Activated CD8-positive, alpha-beta T cell treated with anti-CD3 and anti-CD28 coated beads, Interleukin-2, amount 10 ng/mL, durations not matched to agents 7 days and 5 days (primary cell): Measurements from ENCODE around the gene PPWD1. TPM values are rescaled to one million over a fixed set of nuclear protein-coding genes. Genes with fewer than 3 reads are reported as not detected.
A peak's percentile ranks its signal among the peaks of the same experiment; 100 is the strongest.

Source experiments
- ATAC-seq: fragments of 150-1000 bp; cut with Tn5 transposase; one replicate; pipeline ENCODE4 v1.10.0; 2021; ENCODE audit warnings: moderate library complexity
- CTCF ChIA-PET: fragments of 350-600 bp; sonication (Branson Sonifier 250); formaldehyde crosslinking; loops from one replicate; lab custom pipeline; 2021; ENCODE audit warnings: antibody characterized with exemption; lab: Charles Lee
- POLR2A ChIA-PET: fragments of 350-600 bp; sonication (Branson Sonifier 250); formaldehyde crosslinking; loops from one replicate; lab custom pipeline; 2021; ENCODE audit warnings: antibody characterized with exemption; lab: Charles Lee
- DNase-seq: peaks from one replicate; pipeline ENCODE4 v3.0.0-alpha.2; 2020
- H3K27ac Mint-ChIP-seq: one replicate; pipeline ENCODE4 v1.8.0; 2021; ENCODE audit warnings: mild to moderate bottlenecking, mixed read lengths
- H3K27me3 Mint-ChIP-seq: one replicate; pipeline ENCODE4 v1.8.0; 2021; ENCODE audit warnings: low read depth, mixed read lengths
- H3K36me3 Mint-ChIP-seq: one replicate; pipeline ENCODE4 v1.8.0; 2021; ENCODE audit warnings: low read depth, mixed read lengths
- H3K4me1 Mint-ChIP-seq: one replicate; pipeline ENCODE4 v1.8.0; 2021; ENCODE audit warnings: low read depth, mixed read lengths
- H3K4me3 Mint-ChIP-seq: one replicate; pipeline ENCODE4 v1.8.0; 2021; ENCODE audit warnings: mild to moderate bottlenecking, mixed read lengths
- H3K9me3 Mint-ChIP-seq: one replicate; pipeline ENCODE4 v1.8.0; 2022; ENCODE audit warnings: mixed read lengths; ENCODE audit not compliant: insufficient read depth
- total RNA-seq, 2 experiments: library from RNA; stranded (reverse); gene quantifications; one replicate each; pipeline ENCODE4 v1.2.3, GENCODE V29; 2021

Gene PPWD1
- total RNA-seq, result 10 to 100 TPM; 46.5 to 47.7 TPM

DNA sequence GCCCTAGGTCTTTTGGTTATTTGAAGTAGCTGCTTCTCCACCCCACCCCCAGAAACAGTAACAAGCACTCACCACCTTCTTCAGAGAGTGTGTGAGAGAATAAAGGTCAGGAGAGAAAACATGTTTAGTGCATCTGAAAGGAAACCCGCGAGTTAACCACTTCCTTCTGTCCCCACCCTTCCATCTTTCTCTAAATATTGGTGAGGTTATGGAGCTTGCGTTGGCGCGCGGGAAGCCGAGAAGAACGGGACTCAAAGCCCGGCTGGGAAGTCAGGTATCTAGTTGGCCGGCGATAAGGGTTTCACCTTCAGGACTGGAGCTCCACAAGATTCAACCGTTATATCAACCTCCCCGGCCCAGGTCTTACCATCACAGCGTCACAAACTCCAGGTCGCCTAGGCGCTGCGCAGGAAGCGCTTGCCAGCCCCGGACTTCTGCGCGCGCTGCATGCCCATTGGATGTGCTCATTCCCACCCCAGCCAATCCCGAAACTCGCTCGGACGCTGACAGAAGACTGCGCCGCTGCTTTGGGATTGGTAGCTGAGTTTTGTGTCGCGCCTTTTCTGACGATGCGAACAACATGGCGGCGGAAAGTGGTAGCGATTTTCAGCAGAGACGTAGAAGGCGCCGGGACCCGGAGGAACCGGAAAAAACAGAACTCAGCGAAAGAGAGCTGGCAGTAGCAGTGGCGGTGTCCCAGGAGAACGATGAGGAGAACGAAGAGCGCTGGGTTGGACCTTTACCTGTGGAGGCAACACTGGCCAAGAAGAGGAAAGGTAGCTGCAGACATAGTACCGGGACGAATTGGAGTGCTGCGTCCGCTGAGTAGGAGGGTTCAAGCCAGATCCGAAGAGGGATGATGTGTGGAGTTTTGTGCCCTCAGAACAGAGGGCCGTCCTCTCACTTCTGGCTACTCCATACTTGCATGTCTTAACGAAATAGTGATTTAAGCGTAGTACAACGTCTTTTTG is at the start of gene PPWD1, which contains the start of gene CENPK:
Gene PPWD1, plus strand, starts transcription at position 566 of the 971 bp plus-strand sequence. Its CDS starts 15 bp downstream, at position 581.
Gene CENPK, minus strand, starts transcription at position 438 of the 971 bp plus-strand sequence. CDS start 8,261 bp downstream, outside the sequence.
- ChIA-PET CTCF (interaction anchor here (1.0 to 1.7 kb wide), 7 partner anchors 9 to 752 kb away, joined by 3 to 7 read pairs (median 4); partner anchors contain the start of genes SHLD3 and TRAPPC13), POLR2A (interaction anchor here (0.6 to 3.3 kb wide), 38 partner anchors 9 to 794 kb away, joined by 3 to 25 read pairs (median 4); partner anchors contain the start of genes ADAMTS6, CWC27, ERBIN and NLN)
- peaks cover 42% of the 10 kb centered on the region for H3K36me3 Mint-ChIP-seq
- peak within 1 kb of the TSS; percentile 97 for H3K27ac Mint-ChIP-seq
- H3K4me1 Mint-ChIP-seq, result peaks cover 51% of the 10 kb centered on the region
- ATAC-seq, result peak; percentile 99
- no peaks in the 10 kb centered on the region for H3K27me3 Mint-ChIP-seq
- H3K4me3 Mint-ChIP-seq, result peak within 1 kb of the TSS; percentile 91
- DNase-seq, result peak; percentile 98
- H3K9me3 Mint-ChIP-seq, result no peaks in the 10 kb centered on the region

DNA sequence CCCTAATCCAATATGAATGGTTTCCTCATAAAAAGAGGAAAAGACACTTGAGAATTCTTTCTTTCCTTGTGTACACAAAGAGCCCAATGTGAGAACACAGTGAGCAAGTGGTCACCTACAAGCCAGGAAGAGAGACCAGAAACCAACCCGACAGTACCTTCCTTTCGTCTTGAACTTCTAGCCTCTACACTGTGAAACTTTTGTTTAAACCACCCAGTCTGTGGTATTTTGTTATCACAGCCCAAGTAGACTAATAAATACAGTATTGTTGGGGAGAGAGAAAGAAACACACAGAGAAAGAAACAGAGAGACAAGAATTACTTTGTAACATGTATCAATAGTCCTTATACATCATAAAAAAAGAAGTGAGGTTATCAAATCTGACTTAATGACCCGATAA is 37.4 kb upstream of the PPWD1 start:
- Mint-ChIP-seq H3K9me3 (no peaks in the 10 kb centered on the region), H3K27me3 (no peaks in the 10 kb centered on the region), H3K4me3 (no peak overlapping the region), H3K4me1 (no peaks in the 10 kb centered on the region), H3K36me3 (peaks cover 48% of the 10 kb centered on the region), H3K27ac (no peak overlapping the region)
- ChIA-PET CTCF (no interaction called here), POLR2A (no interaction called here)
- no peak for DNase-seq
- ATAC-seq, result no peak

DNA sequence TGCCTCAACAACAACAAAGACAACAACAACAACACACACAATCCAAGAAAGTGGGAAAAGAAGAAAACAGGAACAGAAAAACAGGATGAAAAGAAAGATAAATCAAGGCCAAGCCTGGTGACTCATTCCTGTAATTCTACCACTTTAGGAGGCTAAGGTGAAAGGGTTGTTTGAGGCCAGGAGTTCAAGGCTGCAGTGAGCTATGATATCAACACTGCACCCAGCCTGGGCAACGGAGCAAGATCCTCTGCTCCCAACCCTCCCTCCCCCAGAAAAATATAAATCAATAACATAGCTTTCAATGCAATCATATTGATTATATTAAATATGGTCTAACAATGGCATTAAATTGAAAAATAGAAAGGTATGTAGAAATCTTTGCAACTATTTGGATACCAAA is 32.2 kb upstream of the PPWD1 start:
- ChIA-PET CTCF (no interaction called here), POLR2A (no interaction called here)
- Mint-ChIP-seq H3K36me3 (peaks cover 44% of the 10 kb centered on the region), H3K27ac (no peak overlapping the region), H3K4me1 (no peaks in the 10 kb centered on the region), H3K9me3 (no peaks in the 10 kb centered on the region), H3K27me3 (no peaks in the 10 kb centered on the region), H3K4me3 (no peak overlapping the region)
- no peak for DNase-seq
- no peak for ATAC-seq

DNA sequence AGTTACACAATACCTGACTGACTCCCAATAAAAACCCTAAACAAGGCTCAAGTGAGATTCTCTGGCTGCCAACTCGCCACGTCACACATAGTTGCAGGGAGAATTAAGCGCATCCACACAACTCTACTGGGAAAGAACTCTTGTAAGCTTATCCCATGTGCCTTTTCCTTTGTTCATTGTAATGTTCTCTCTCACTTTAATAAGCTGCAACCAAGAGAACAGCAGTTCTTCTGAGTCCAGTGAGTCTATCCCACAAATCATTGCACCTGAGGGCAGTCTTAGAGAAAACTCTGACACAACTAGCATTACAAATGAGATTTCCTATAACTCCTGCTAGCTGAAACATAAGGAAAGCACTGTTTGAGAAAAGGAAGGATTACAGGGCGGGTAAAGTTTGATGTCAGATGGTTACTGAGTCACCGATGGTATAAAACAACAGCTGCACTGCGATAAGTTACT is 27.5 kb upstream of the PPWD1 start:
- POLR2A ChIA-PET, result interaction anchor here (1.2 kb wide), 1 partner anchor 27 kb away, joined by 4 read pairs; the partner anchor contains the start of genes CENPK and PPWD1
- CTCF ChIA-PET, result no interaction called here
- no peak overlapping the region for H3K4me3 Mint-ChIP-seq

DNA sequence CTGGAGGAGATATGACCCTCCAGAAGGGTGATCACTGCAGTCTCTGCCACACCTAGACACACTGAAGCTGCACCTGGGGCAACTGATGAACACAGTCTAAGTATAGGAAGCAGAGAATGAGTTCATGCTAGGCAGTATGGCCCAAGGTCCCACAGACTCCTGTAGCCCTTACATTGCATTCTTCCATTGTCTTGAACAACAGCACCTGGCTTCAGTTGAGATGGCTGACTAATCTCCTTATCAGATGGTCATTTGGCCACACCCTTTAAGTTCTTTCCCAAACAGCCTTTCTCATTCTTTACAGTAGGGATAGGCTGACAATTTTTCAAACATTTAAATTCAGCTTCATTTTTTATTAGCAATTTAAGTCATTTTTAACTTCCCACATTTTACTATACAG is 23.3 kb upstream of the PPWD1 start:
- ATAC-seq (no peak), DNase-seq (no peak)
- Mint-ChIP-seq H3K9me3 (no peaks in the 10 kb centered on the region), H3K27me3 (no peaks in the 10 kb centered on the region), H3K4me3 (no peak overlapping the region), H3K36me3 (peaks cover 67% of the 10 kb centered on the region), H3K4me1 (peaks cover 4% of the 10 kb centered on the region), H3K27ac (no peak overlapping the region)
- ChIA-PET CTCF (interaction anchor here (0.6 to 1.4 kb wide), 2 partner anchors 22 to 57 kb away, joined by 3 read pairs; no protein-coding TSS in a partner anchor), POLR2A (interaction anchor here (0.7 to 1.4 kb wide), 2 partner anchors 21 to 23 kb away, joined by 3 to 4 read pairs; partner anchors contain the start of gene CENPK)

More for the DNA sequence above, 27.5 kb upstream of the PPWD1 start:
- Mint-ChIP-seq H3K9me3 (no peaks in the 10 kb centered on the region), H3K27ac (no peak overlapping the region), H3K36me3 (peaks cover 47% of the 10 kb centered on the region), H3K27me3 (no peaks in the 10 kb centered on the region), H3K4me1 (no peaks in the 10 kb centered on the region)
- no peak for DNase-seq
- ATAC-seq, result no peak

DNA sequence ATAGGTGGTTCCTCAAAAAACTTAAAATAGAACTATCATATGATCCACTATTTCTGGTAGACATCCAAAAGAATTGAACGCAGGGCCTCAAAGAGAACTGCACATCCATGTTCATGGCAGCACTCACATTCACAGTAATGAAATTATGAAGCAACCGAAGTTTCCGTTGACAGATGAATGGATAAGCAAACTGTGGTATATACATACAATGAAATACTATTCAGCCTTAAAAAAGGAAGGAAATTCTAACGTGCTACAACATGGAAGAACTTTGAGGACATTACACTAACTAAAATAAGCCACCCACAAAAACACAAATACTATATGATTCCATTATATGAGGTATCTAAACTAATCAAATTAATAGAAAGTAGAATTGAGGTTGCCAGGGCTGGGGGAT is 18.6 kb upstream of the PPWD1 start:
- Mint-ChIP-seq H3K36me3 (peaks cover 76% of the 10 kb centered on the region), H3K27ac (no peak overlapping the region), H3K27me3 (no peaks in the 10 kb centered on the region), H3K4me1 (peaks cover 7% of the 10 kb centered on the region), H3K9me3 (no peaks in the 10 kb centered on the region), H3K4me3 (no peak overlapping the region)
- ChIA-PET CTCF (no interaction called here), POLR2A (no interaction called here)
- ATAC-seq (no peak), DNase-seq (no peak)

DNA sequence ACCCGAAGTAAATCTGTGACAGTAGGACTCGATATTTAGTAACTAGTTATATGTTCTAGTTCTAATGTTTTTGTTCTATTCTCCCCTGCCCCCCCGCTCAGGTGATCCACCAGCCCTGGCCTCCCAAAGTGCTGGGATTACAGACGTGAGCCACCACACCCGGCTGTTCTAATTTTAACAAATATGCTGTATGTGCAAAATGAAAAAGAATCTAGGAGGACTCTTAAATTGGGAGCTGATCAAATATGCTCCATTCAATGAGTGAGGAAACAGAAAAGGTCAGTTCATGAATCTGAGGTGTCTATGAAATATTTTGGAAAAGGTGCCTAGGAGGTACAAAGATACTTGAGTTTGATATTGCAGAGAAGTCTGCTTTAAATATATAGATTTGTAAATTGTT is 17.0 kb upstream of the PPWD1 start:
- CTCF ChIA-PET, result no interaction called here
- no peaks in the 10 kb centered on the region for H3K27me3 Mint-ChIP-seq
- H3K4me3 Mint-ChIP-seq, result no peak overlapping the region
- H3K4me1 Mint-ChIP-seq, result peaks cover 7% of the 10 kb centered on the region
- POLR2A ChIA-PET, result interaction anchor here (1.8 kb wide), 1 partner anchor 17 kb away, joined by 5 read pairs; the partner anchor contains the start of genes CENPK and PPWD1
- DNase-seq (no peak), ATAC-seq (no peak)
- H3K27ac Mint-ChIP-seq, result no peak overlapping the region
- H3K9me3 Mint-ChIP-seq, result no peaks in the 10 kb centered on the region
- peaks cover 82% of the 10 kb centered on the region for H3K36me3 Mint-ChIP-seq

DNA sequence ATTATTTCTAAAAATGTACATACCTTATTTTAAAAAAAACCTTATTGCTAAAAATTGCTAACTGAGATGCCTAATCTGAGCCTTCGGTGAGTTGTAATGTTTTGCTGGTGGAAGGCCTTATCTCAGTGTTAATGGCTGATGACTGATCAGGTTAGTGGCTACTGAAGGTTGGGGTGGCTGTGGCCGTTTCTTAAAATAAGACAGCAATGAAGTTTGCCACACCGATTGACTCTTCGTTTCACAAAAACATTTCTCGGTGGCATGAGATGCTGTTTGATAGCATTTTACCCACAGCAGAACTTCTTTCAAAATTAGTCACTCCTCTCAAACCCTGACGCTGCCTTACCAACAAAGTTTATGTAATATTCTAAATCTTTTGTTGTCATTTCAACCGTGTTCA is 14.8 kb upstream of the PPWD1 start:
- peaks cover 10% of the 10 kb centered on the region for H3K4me1 Mint-ChIP-seq
- no peaks in the 10 kb centered on the region for H3K27me3 Mint-ChIP-seq
- peaks cover 70% of the 10 kb centered on the region for H3K36me3 Mint-ChIP-seq
- no peaks in the 10 kb centered on the region for H3K9me3 Mint-ChIP-seq
- H3K4me3 Mint-ChIP-seq, result no peak overlapping the region
- no peak for ATAC-seq
- ChIA-PET CTCF (no interaction called here), POLR2A (interaction anchor here (3.7 kb wide), 1 partner anchor 14 kb away, joined by 17 read pairs; the partner anchor contains the start of genes CENPK and PPWD1)
- DNase-seq, result no peak
- H3K27ac Mint-ChIP-seq, result no peak overlapping the region

DNA sequence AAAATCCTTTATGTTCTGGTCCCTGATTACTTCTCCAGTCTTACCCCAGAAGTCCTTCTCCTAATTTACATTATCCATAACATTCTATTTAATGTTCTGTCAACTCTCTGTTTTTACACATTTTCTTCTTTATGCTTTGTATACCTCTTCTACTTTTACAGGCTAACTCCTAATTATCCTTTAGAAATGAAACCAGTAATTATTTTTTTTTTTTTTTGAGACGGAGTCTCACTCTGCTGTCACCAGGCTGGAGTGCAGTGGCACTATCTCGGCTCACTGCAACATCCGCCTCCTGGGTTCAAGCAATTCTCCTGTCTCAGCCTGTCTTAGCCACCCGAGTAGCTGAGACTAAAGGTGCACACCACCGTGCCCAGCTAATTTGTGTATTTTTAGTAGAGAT is 9.2 kb upstream of the PPWD1 start:
- CTCF ChIA-PET, result no interaction called here
- Mint-ChIP-seq H3K4me1 (peaks cover 26% of the 10 kb centered on the region), H3K27ac (no peak overlapping the region), H3K36me3 (peaks cover 63% of the 10 kb centered on the region), H3K4me3 (no peak overlapping the region), H3K27me3 (no peaks in the 10 kb centered on the region), H3K9me3 (no peaks in the 10 kb centered on the region)
- DNase-seq (no peak), ATAC-seq (no peak)
- POLR2A ChIA-PET, result interaction anchor here (1.2 kb wide), 1 partner anchor 9 kb away, joined by 5 read pairs; the partner anchor contains the start of genes CENPK and PPWD1

DNA sequence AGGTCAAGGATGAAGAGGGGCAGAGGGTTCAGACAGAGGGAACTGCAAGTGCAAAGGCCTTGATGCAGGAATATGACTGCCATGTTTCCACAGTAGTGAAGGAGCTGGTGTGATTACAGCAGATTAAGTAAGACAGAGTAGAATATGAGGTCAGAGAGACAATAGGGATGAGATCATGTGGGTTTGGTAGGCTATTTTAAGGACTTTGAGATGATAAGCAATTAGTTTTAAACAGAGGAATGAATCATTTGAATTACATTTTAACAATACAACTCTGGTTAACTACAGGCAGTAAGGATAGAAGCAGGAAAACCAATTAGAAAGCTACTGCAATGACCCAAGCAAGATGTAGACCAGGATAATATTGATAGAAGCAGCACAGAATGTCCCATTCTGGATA is 7.8 kb upstream of the PPWD1 start:
- Mint-ChIP-seq H3K4me3 (no peak overlapping the region), H3K36me3 (peaks cover 59% of the 10 kb centered on the region), H3K4me1 (peaks cover 33% of the 10 kb centered on the region), H3K27ac (no peak overlapping the region), H3K9me3 (no peaks in the 10 kb centered on the region), H3K27me3 (no peaks in the 10 kb centered on the region)
- ChIA-PET CTCF (no interaction called here), POLR2A (interaction anchor here (0.7 kb wide), 1 partner anchor 11 kb away, joined by 3 read pairs; no protein-coding TSS in a partner anchor)
- no peak for DNase-seq
- ATAC-seq, result no peak

DNA sequence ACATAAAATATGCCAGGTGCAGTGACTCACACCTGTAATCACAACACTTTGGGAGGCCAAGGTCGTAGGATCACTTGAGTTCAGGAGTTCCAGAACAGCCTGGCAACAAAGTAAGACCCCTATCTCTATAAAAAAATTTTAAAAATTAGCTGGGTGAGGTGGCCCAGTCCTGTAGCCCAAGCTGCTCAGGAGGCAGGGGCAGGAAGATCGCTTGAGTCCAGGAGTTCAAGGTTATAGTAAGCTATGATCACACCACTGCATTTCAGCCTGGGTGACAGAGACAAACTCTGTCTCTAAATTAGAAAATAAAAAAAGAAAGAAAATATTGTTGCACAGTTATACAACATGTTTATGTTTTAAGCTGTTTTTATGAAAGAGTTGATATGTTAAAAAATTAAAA is 6.9 kb upstream of the PPWD1 start:
- peaks cover 54% of the 10 kb centered on the region for H3K36me3 Mint-ChIP-seq
- ChIA-PET CTCF (interaction anchor here (0.9 kb wide), 1 partner anchor 56 kb away, joined by 3 read pairs; no protein-coding TSS in a partner anchor), POLR2A (interaction anchor here (0.6 kb wide), 1 partner anchor 18 kb away, joined by 3 read pairs; no protein-coding TSS in a partner anchor)
- DNase-seq (no peak), ATAC-seq (no peak)
- no peak overlapping the region for H3K4me3 Mint-ChIP-seq
- no peak overlapping the region for H3K27ac Mint-ChIP-seq
- peaks cover 36% of the 10 kb centered on the region for H3K4me1 Mint-ChIP-seq
- no peaks in the 10 kb centered on the region for H3K9me3 Mint-ChIP-seq
- no peaks in the 10 kb centered on the region for H3K27me3 Mint-ChIP-seq
